Choroid plexus epithelial cell (primary cell): Measurements from ENCODE around the gene SGCD.

Experiments used
- DNase-seq: peaks from one replicate; pipeline ENCODE4 v3.0.0-alpha.2; 2010; ENCODE audit warnings: low read depth
- H3K4me3 ChIP-seq: 2 replicates; pipeline ENCODE4 v1.5.1; 2011; ENCODE audit warnings: low read depth, mild to moderate bottlenecking, control low read depth, low read length, moderate library complexity
- TF ChIP-seq, protein P1 (sequence below): conservative IDR thresholded peaks from 2 replicates; pipeline ENCODE4 v1.5.1; 2011; ENCODE audit warnings: low read depth, mild to moderate bottlenecking, control low read depth, inconsistent platforms, low read length, moderate library complexity

Gene SGCD

DNA sequence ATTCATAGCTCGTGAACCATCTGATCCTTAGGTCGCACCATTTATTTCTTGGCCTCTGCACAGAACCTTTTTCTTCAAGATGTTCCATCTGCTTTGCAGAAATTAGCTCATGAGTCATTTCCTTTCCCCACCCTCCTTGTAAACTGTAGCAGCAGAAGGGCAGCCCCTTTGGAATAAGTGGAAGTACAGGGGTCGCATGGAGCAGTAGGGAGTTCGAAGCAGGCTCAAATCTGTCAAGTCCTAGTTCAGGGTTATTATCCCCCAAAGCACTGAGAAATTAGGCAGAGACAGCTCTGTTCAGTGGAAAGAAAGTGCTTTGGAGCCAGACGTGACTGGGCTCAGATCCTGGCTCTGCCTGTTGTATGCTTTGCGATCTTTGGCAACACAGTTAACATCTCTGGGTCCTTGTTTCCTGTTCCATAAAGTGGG, 84.2 kb downstream of the SGCD start:
- TF ChIP-seq, protein P1, sequence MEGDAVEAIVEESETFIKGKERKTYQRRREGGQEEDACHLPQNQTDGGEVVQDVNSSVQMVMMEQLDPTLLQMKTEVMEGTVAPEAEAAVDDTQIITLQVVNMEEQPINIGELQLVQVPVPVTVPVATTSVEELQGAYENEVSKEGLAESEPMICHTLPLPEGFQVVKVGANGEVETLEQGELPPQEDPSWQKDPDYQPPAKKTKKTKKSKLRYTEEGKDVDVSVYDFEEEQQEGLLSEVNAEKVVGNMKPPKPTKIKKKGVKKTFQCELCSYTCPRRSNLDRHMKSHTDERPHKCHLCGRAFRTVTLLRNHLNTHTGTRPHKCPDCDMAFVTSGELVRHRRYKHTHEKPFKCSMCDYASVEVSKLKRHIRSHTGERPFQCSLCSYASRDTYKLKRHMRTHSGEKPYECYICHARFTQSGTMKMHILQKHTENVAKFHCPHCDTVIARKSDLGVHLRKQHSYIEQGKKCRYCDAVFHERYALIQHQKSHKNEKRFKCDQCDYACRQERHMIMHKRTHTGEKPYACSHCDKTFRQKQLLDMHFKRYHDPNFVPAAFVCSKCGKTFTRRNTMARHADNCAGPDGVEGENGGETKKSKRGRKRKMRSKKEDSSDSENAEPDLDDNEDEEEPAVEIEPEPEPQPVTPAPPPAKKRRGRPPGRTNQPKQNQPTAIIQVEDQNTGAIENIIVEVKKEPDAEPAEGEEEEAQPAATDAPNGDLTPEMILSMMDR = no peak
- peak; percentile 39 for DNase-seq
- no peak overlapping the region for H3K4me3 ChIP-seq

DNA sequence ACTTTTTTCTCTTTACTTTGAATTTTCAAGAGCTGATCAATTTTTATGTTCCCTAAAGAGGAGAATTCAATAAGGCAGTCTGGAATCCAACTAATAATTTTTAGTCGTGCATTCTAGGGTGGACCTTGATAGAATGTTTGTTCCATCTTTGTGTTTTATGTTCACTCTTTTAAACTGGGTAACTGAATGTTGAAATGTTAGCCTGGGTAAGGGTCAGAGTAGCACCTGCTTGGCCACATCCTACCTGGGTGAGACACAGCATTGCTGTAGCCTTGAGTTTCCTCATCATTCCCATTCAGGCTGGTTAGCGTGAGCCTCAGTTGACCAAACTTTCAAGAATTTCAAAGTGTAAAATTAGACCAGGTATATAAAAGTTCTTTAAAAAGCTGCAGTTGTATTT, 85.0 kb downstream of the SGCD start:
- DNase-seq = no peak
- H3K4me3 ChIP-seq = no peak overlapping the region
- TF ChIP-seq, protein P1 = no peak

- TF ChIP-seq, protein P1 = no peak
- peak; percentile 15 for DNase-seq
- H3K4me3 ChIP-seq = no peak overlapping the region
Observed at GRCh38 chr5:156414391-156414790, 87.4 kb downstream of the SGCD start.

DNA sequence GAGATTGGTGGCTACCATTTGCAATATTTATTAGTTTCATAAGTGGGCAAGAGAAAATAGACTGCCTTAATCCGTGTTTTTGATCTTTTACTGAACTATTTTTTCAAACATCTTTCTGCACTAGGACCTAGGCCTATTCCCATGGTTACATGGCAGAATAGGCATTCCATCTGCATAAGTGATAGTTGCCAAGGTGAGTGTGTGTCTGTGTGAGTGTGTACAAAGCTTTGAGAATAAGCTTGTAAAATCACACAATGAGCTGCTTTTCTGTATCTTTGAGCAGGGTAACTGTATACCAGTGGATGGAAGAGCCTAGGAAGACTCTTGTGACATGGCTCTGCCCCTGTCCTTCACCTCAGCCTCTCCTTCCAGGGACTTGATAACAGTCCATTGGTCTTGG, 92.7 kb downstream of the SGCD start:
- DNase-seq = no peak
- TF ChIP-seq, protein P1 = no peak
- no peak overlapping the region for H3K4me3 ChIP-seq

DNA sequence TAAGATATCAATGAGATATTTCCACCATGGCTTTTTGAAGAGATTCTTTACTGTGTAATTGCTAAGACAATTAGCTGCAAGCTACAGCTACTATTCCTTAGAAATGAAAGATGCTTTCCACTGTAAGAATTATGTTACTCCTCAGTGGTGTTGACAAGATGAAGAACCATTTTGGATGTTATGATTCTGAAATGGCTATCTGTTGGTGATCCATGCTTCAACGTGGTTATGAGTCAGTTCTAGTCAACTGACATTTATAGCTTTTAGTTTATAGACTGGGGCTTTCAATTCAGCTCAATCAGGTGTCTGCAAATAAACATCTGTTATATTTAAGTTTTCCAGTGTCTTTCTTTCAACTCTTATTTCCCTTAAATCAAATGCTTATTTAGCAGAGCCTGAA, 93.7 kb downstream of the SGCD start:
- TF ChIP-seq, protein P1 = no peak
- no peak for DNase-seq
- H3K4me3 ChIP-seq = no peak overlapping the region

- no peak for DNase-seq
- H3K4me3 ChIP-seq = no peak overlapping the region
- TF ChIP-seq, protein P1 = no peak
Observed at GRCh38 chr5:156421798-156422197, 94.8 kb downstream of the SGCD start.

GRCh38 chr5:156423597-156423996, 96.6 kb downstream of the SGCD start:
- no peak for DNase-seq
- H3K4me3 ChIP-seq = no peak overlapping the region
- TF ChIP-seq, protein P1 = no peak
